ENCODE measurements around the gene PHC2.

DNA sequence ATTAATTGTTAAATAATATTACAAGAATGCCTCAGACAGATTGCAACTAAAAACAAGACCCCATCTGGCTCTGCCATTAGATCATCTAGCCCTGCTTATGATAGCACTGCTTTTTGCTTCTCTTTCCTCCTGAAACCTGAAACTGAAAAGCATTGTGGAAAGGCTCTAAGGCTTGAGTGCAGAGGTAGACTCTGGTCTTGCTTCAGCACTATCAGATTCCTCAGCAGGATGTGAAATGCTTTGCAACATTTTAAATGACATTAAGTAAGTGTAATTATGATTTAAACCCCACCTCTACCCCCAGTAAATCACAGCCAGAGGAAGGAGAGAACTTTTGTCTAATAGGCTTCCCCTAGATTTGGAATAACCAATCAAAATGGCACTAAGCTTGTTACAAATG, 32.9 kb downstream of the PHC2 start:
- no peak for TF ChIP-seq CTCF (IDR thresholded peaks at IDR 0.05)
- no peak for TF ChIP-seq POLR2A (IDR thresholded peaks at IDR 0.05)
